Esophagus (tissue), 2 donors: ENCODE measurements around the gene BBX. TPM values are rescaled to one million over a fixed set of nuclear protein-coding genes. Genes with fewer than 3 reads are reported as not detected.
A peak's percentile ranks its signal among the peaks of the same experiment; 100 is the strongest.

Experiments
- H3K27ac ChIP-seq, 2 donors: one replicate each; pipeline ENCODE4 v1.5.1; 2013; ENCODE audit warnings: low read depth in 2 of 2, mild to moderate bottlenecking in 2 of 2, inconsistent platforms in 1 of 2, low read length in 1 of 2, moderate library complexity in 1 of 2
- H3K27me3 ChIP-seq, 2 donors: one replicate each; pipeline ENCODE4 v1.6.1; 2013; ENCODE audit warnings: low read length in 2 of 2, control low read depth in 1 of 2, mild to moderate bottlenecking in 1 of 2; ENCODE audit not compliant: insufficient read depth in 2 of 2, control insufficient read depth in 1 of 2
- H3K36me3 ChIP-seq, 2 donors: one replicate each; pipeline ENCODE4 v1.6.1; 2013; ENCODE audit warnings: low read length in 1 of 2; ENCODE audit not compliant: control insufficient read depth in 2 of 2, insufficient read depth in 2 of 2
- H3K4me1 ChIP-seq, 2 donors: one replicate each; pipeline ENCODE4 v1.6.1; 2013; ENCODE audit warnings: low read length in 1 of 2; ENCODE audit not compliant: control insufficient read depth in 2 of 2, insufficient read depth in 2 of 2
- H3K4me3 ChIP-seq, 2 donors: one replicate each; pipeline ENCODE4 v1.5.1; 2013; ENCODE audit warnings: low read length in 2 of 2, mild to moderate bottlenecking in 2 of 2, low read depth in 1 of 2, moderate library complexity in 1 of 2
- H3K9me3 ChIP-seq, 2 donors: one replicate each; pipeline ENCODE4 v1.6.1; 2013; ENCODE audit warnings: mild to moderate bottlenecking in 2 of 2, low read depth in 1 of 2, low read length in 1 of 2, moderate library complexity in 1 of 2; ENCODE audit not compliant: control insufficient read depth in 2 of 2, insufficient read depth in 1 of 2
- WGBS, 2 donors: extraction: QIAGEN DNeasy Blood & Tissue Kit; methylation state at CpG; one replicate each; pipeline ENCODE4 v1.1.7; 2013; 5-methylcytosine and 5-hydroxymethylcytosine counted together
- polyA plus RNA-seq, 2 donors: library from polyadenylated mRNA; stranded (reverse); fragments of 200-250 nt; gene quantifications; one replicate each; pipeline ENCODE4 v1.2.3, GENCODE V29; 2013
- donor health status: healthy with polysubstance abuse.
- donor health status: Bipolar disorder and iron deficiency.

Gene BBX
- polyA plus RNA-seq, 2 donors = 3.4 to 4.7 TPM

- Histone ChIP-seq H3K4me1 (no peaks in the 10 kb centered on the region), H3K36me3 (peaks cover 0 to 3% of the 10 kb centered on the region in 2 donors), H3K4me3 (no peak overlapping the region), H3K9me3 (no peaks in the 10 kb centered on the region), H3K27me3 (no peaks in the 10 kb centered on the region), H3K27ac (no peak overlapping the region)
- 31 to 40% methylated on average over 1 of the region's 1 CpG for WGBS, 2 donors
Observed at GRCh38 chr3:107589454-107589853, 66.7 kb downstream of the BBX start.

GRCh38 chr3:107590786-107591185 is 68.0 kb downstream of the BBX start:
- Histone ChIP-seq H3K4me1 (no peaks in the 10 kb centered on the region), H3K9me3 (no peaks in the 10 kb centered on the region), H3K36me3 (no peaks in the 10 kb centered on the region), H3K4me3 (no peak overlapping the region), H3K27me3 (no peaks in the 10 kb centered on the region), H3K27ac (no peak overlapping the region)
- 94% methylated on average over 1 of the region's 1 CpG for WGBS, 2 donors

- no peak overlapping the region for H3K4me3 ChIP-seq
- H3K4me1 ChIP-seq = no peaks in the 10 kb centered on the region
- no peaks in the 10 kb centered on the region for H3K27me3 ChIP-seq
- no peaks in the 10 kb centered on the region for H3K9me3 ChIP-seq
- WGBS, 2 donors = 97% methylated on average over 5 of the region's 5 CpGs
- no peaks in the 10 kb centered on the region for H3K36me3 ChIP-seq
- H3K27ac ChIP-seq = no peak overlapping the region
Observed at GRCh38 chr3:107592073-107592472, 69.3 kb downstream of the BBX start.

- H3K27ac ChIP-seq = no peak overlapping the region
- WGBS, 2 donors = 77 to 84% methylated on average over 3 of the region's 3 CpGs
Observed at GRCh38 chr3:107594870-107595269, 72.1 kb downstream of the BBX start.

GRCh38 chr3:107596639-107597038 is 73.9 kb downstream of the BBX start:
- 58 to 60% methylated on average over 3 of the region's 3 CpGs for WGBS, 2 donors
- Histone ChIP-seq H3K9me3 (no peaks in the 10 kb centered on the region), H3K27ac (no peak overlapping the region), H3K4me3 (no peak overlapping the region), H3K27me3 (no peaks in the 10 kb centered on the region), H3K36me3 (no peaks in the 10 kb centered on the region), H3K4me1 (no peaks in the 10 kb centered on the region)

More at GRCh38 chr3:107594870-107595269, 72.1 kb downstream of the BBX start:
- H3K27me3 ChIP-seq = no peaks in the 10 kb centered on the region
- no peaks in the 10 kb centered on the region for H3K36me3 ChIP-seq
- H3K4me3 ChIP-seq = no peak overlapping the region
- H3K9me3 ChIP-seq = no peaks in the 10 kb centered on the region
- no peaks in the 10 kb centered on the region for H3K4me1 ChIP-seq

- H3K4me3 ChIP-seq = peak overlapping the region; percentile 6 to 41
- WGBS, 2 donors = 7 to 8% methylated on average over 12 of the region's 12 CpGs
Observed at GRCh38 chr3:107598926-107599771, 76.4 kb downstream of the BBX start.

GRCh38 chr3:107599772-107600145 is 77.0 kb downstream of the BBX start:
- 10 to 11% methylated on average over 3 of the region's 3 CpGs for WGBS, 2 donors
- no peaks in the 10 kb centered on the region for H3K36me3 ChIP-seq
- peak overlapping the region; percentile 6 to 41 for H3K4me3 ChIP-seq
- H3K27ac ChIP-seq = no peak overlapping the region
- no peaks in the 10 kb centered on the region for H3K27me3 ChIP-seq
- H3K4me1 ChIP-seq = no peaks in the 10 kb centered on the region
- no peaks in the 10 kb centered on the region for H3K9me3 ChIP-seq

More at GRCh38 chr3:107598926-107599771, 76.4 kb downstream of the BBX start:
- no peaks in the 10 kb centered on the region for H3K27me3 ChIP-seq
- H3K9me3 ChIP-seq = no peaks in the 10 kb centered on the region
- no peaks in the 10 kb centered on the region for H3K4me1 ChIP-seq
- H3K27ac ChIP-seq = peak overlapping the region; percentile 17 to 40
- no peaks in the 10 kb centered on the region for H3K36me3 ChIP-seq

GRCh38 chr3:107600780-107601179 is 78.0 kb downstream of the BBX start:
- Histone ChIP-seq H3K4me1 (no peaks in the 10 kb centered on the region), H3K4me3 (no peak overlapping the region), H3K36me3 (no peaks in the 10 kb centered on the region), H3K27me3 (no peaks in the 10 kb centered on the region), H3K9me3 (no peaks in the 10 kb centered on the region), H3K27ac (no peak overlapping the region)
- WGBS, 2 donors = 86 to 91% methylated on average over 1 of the region's 1 CpG

GRCh38 chr3:107604057-107604822 is 81.5 kb downstream of the BBX start:
- H3K9me3 ChIP-seq = no peaks in the 10 kb centered on the region
- 84 to 90% methylated on average over 7 of the region's 7 CpGs for WGBS, 2 donors
- H3K36me3 ChIP-seq = no peaks in the 10 kb centered on the region
- H3K27me3 ChIP-seq = no peaks in the 10 kb centered on the region
- H3K4me3 ChIP-seq = no peak overlapping the region
- no peak overlapping the region for H3K27ac ChIP-seq
- H3K4me1 ChIP-seq = no peaks in the 10 kb centered on the region
